OCI-LY3 (cell line): Measurements from ENCODE around the gene TAS2R30.

Experiments used
- EZH2phosphoT487 ChIP-seq: fragments of 200-600 bp; shearing (Covaris generic); IDR thresholded peaks from 2 replicates; pipeline ENCODE4 v1.6.1; 2018; ENCODE audit warnings: antibody characterized with exemption, mixed run types, low read depth
- TF ChIP-seq, protein P1 (sequence below): fragments of 200-600, 300-600 bp; sonication (generic); IDR thresholded peaks from 2 replicates; pipeline ENCODE4 v1.5.1; 2014; ENCODE audit warnings: antibody characterized with exemption, low read length, low read depth

- TF ChIP-seq, protein P1, sequence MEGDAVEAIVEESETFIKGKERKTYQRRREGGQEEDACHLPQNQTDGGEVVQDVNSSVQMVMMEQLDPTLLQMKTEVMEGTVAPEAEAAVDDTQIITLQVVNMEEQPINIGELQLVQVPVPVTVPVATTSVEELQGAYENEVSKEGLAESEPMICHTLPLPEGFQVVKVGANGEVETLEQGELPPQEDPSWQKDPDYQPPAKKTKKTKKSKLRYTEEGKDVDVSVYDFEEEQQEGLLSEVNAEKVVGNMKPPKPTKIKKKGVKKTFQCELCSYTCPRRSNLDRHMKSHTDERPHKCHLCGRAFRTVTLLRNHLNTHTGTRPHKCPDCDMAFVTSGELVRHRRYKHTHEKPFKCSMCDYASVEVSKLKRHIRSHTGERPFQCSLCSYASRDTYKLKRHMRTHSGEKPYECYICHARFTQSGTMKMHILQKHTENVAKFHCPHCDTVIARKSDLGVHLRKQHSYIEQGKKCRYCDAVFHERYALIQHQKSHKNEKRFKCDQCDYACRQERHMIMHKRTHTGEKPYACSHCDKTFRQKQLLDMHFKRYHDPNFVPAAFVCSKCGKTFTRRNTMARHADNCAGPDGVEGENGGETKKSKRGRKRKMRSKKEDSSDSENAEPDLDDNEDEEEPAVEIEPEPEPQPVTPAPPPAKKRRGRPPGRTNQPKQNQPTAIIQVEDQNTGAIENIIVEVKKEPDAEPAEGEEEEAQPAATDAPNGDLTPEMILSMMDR = no peak
- TF ChIP-seq EZH2phosphoT487 = no peak
These were observed 36.3 kb upstream of the TAS2R30 start for GRCh38 chr12:11170810-11171144.
